Stimulated activated CD4-positive, alpha-beta T cell treated with anti-CD3 and anti-CD28 coated beads, Interleukin-15, amount 100 ng/mL, for 1 hour (primary cell): ENCODE data around the gene RBBP6.
"Not testable (repeated sequence)": the region's sequence is repeated elsewhere in the genome, so short reads cannot be mapped to it uniquely, and the experiment has no call there.

Experiments used
- DNase-seq, 2 donors: peaks; one replicate each; pipeline ENCODE4 v3.0.0-alpha.2; 2020; ENCODE audit warnings: low read depth in 1 of 2, low spot score in 1 of 2

The RBBP6 gene

GRCh38 chr16:24539295-24539849, at the start of gene RBBP6:
Gene RBBP6, plus strand, starts transcription at chr16:24539566. Its CDS starts 1,061 bp downstream, at chr16:24540627.
- DNase-seq = peak; percentile 90

GRCh38 chr16:24490866-24491265, 48.5 kb upstream of the RBBP6 start:
- no peak for DNase-seq

GRCh38 chr16:24491731-24492130, 47.6 kb upstream of the RBBP6 start:
- DNase-seq = no peak

- no peak for DNase-seq
Observed at GRCh38 chr16:24493821-24494220, 45.5 kb upstream of the RBBP6 start.

- DNase-seq = not testable (repeated sequence)
Observed at GRCh38 chr16:24495207-24495606, 44.2 kb upstream of the RBBP6 start.

GRCh38 chr16:24497440-24497839, 41.9 kb upstream of the RBBP6 start:
- no peak for DNase-seq

- DNase-seq = no peak
Observed at GRCh38 chr16:24499193-24499814, 40.1 kb upstream of the RBBP6 start.

- DNase-seq = peak; percentile 3 to 24
Observed at GRCh38 chr16:24504472-24505345, 34.7 kb upstream of the RBBP6 start.

- DNase-seq = no peak
Observed at GRCh38 chr16:24505959-24506358, 33.4 kb upstream of the RBBP6 start.

GRCh38 chr16:24507959-24508480, 31.3 kb upstream of the RBBP6 start:
- DNase-seq = no peak

GRCh38 chr16:24508614-24509013, 30.8 kb upstream of the RBBP6 start:
- DNase-seq = no peak

- DNase-seq = no peak
Observed at GRCh38 chr16:24509536-24509935, 29.8 kb upstream of the RBBP6 start.

GRCh38 chr16:24511174-24511573, 28.2 kb upstream of the RBBP6 start:
- DNase-seq = no peak

- DNase-seq = no peak
Observed at GRCh38 chr16:24511792-24512191, 27.6 kb upstream of the RBBP6 start.

GRCh38 chr16:24514096-24514495, 25.3 kb upstream of the RBBP6 start:
- DNase-seq = no peak

- DNase-seq = no peak
Observed at GRCh38 chr16:24515186-24515585, 24.2 kb upstream of the RBBP6 start.

GRCh38 chr16:24516900-24517669, 22.3 kb upstream of the RBBP6 start:
- peak; percentile 41 to 43 for DNase-seq

GRCh38 chr16:24518498-24518897, 20.9 kb upstream of the RBBP6 start:
- DNase-seq = no peak

- no peak for DNase-seq
Observed at GRCh38 chr16:24520983-24521382, 18.4 kb upstream of the RBBP6 start.

GRCh38 chr16:24522751-24523150, 16.6 kb upstream of the RBBP6 start:
- DNase-seq = no peak

- no peak for DNase-seq
Observed at GRCh38 chr16:24523569-24523968, 15.8 kb upstream of the RBBP6 start.
